ENCODE measurements around the gene MYZAP. TPM values are rescaled to one million over a fixed set of nuclear protein-coding genes. Genes with fewer than 3 reads are reported as not detected.

MYZAP gene
- total RNA-seq, 1 donor from 2014 or later = 0.58 TPM

GRCh38 chr15:57619746-57620145 is 28.0 kb downstream of the MYZAP start:
- DNase-seq (ENCODE audit: low spot score) = peak; percentile 76

GRCh38 chr15:57624730-57625129 is 33.0 kb downstream of the MYZAP start:
- no peak for DNase-seq (ENCODE audit: low spot score)
- ATAC-seq = no peak

More at GRCh38 chr15:57619746-57620145, 28.0 kb downstream of the MYZAP start:
- peak; percentile 92 for ATAC-seq

DNA sequence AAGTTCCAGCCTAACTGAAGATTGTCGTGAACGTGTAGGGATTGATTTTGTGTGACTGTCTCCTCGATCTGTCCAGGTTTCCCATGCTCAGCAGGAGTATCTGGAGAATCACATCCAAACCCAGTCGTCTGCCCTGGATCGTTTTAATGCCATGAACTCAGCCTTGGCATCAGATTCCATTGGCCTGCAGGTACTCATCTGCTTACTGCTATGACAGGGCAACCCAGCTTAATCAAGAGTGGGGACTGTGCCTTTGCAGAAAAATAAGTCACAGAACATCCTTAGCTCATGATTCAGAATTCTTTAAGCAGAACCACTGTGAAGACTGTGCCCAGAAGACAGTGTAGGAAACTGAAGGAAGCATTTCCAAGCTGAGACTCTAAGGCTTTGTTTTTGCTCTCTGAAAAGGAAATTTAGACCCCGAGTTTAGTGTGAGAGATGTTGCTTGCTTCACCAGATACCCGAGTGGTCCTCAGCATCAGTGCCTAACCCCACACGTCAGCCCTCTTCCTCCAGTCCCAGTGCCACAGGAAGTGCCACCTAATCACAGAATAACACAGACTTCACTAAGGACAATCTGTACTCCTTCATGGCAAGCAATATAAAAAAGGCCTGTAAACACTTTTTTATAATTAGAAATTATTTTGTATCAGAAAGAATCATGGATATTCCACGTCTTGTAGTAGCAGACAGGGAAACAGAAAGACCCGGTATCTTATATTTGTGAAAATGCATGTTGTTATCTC is 34.2 kb downstream of the MYZAP start:
- ATAC-seq (no peak), DNase-seq (ENCODE audit: low spot score) (no peak)

GRCh38 chr15:57626713-57627440 is 35.2 kb downstream of the MYZAP start:
- peak; percentile 51 for DNase-seq (ENCODE audit: low spot score)
- ATAC-seq = peak; percentile 57

DNA sequence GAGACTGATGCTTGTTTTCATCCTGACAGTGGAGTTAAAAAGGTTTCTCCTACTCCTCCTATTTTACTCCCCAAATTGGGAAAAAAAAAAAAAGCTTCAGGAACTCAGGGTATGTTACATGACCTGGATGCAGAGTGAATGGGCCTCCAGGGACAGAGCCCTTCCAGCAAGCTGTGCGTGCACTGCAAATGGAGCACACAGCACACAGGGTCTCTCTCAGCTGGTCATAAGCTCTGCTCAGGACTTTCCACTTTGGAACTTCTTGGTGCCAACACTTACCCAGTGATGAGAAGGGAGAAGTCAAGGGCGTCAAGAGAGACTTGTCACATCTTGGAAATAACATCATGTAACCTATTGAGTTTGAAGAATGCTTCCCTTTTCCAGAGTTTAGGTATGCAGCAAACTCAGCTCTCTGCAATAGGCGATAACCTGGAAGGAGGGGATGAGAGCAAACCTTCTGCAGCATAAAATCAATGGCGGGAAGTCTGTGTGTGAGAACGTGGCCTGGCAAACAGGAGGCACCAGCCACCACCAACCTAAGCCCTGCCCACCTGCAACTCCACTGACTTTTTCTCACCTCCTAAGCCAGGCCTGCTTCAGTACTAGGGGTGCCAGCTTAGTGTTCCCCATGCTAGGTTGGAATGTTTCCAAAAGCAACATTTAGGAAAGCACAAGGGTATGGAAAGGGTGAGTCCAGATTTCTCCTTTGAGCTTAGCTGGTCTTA is 39.8 kb downstream of the MYZAP start:
- ATAC-seq = no peak
- no peak for DNase-seq (ENCODE audit: low spot score)

GRCh38 chr15:57634290-57634689 is 42.6 kb downstream of the MYZAP start:
- DNase-seq (ENCODE audit: low spot score) (no peak), ATAC-seq (no peak)

GRCh38 chr15:57635300-57635909 is 43.7 kb downstream of the MYZAP start:
- peak; percentile 77 for ATAC-seq
- no peak for DNase-seq (ENCODE audit: low spot score)

DNA sequence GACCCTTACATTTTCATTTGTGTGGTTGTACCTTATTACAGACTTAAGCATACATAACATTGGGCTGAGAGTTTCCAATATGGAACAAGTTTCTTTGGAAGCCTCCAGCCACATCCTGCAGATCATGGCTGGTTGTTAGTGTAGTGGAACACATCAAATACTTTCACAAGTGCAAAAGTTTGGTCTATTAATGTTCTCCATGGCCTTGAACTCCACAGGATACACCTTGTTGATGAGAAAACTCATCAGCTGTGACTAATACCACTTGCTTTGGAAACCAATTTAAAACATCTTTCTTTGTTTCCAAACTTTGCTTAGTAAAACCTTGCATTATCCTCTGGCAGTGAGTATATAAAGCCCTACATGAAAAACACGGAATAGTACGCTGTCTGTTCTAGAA is 46.1 kb downstream of the MYZAP start:
- ATAC-seq (no peak), DNase-seq (ENCODE audit: low spot score) (no peak)

DNA sequence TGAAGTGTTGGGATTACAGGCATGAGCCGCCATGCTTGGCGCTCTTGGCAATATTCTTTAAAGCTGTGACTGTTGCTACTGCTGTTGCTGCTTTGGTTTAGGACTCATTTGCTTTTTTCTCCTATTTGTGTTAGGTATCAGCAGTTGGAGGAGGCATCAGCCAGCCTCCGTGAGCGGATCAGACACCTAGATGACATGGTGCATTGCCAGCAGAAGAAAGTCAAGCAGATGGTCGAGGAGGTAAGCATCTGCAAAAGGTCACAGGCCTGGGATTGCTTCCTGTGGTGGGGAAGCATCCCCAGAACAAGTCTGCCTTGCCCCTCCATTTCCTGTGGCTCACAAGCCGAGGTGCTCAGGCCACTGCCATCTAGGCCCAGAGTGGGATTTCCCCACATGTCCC is 47.6 kb downstream of the MYZAP start:
- DNase-seq (ENCODE audit: low spot score) (no peak), ATAC-seq (no peak)

- DNase-seq (ENCODE audit: low spot score) (no peak), ATAC-seq (peak; percentile 86)
Measured at GRCh38 chr15:57640930-57641682, 49.4 kb downstream of the MYZAP start.

- no peak for ATAC-seq
- no peak for DNase-seq (ENCODE audit: low spot score)
Measured at GRCh38 chr15:57643826-57644225, 52.1 kb downstream of the MYZAP start.

DNA sequence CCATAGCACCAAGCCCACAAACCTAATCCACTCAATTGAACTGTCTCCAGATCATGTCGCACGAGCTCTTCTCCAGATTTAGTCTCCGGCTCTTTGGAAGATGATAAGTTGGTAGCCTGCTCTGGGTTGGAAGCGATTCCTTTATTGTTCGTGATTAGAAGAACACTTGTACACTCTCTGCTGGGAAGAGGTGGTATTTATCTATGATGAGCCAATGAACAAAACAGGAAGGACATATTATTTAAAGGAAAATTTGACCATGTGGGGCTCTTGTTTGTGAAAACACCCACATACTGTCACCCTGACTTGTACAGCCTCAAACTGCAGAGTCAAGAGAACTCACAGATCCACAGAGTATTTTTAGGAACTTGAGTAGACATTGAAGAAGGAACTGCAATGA is 54.4 kb downstream of the MYZAP start:
- DNase-seq (ENCODE audit: low spot score) (no peak), ATAC-seq (no peak)

DNA sequence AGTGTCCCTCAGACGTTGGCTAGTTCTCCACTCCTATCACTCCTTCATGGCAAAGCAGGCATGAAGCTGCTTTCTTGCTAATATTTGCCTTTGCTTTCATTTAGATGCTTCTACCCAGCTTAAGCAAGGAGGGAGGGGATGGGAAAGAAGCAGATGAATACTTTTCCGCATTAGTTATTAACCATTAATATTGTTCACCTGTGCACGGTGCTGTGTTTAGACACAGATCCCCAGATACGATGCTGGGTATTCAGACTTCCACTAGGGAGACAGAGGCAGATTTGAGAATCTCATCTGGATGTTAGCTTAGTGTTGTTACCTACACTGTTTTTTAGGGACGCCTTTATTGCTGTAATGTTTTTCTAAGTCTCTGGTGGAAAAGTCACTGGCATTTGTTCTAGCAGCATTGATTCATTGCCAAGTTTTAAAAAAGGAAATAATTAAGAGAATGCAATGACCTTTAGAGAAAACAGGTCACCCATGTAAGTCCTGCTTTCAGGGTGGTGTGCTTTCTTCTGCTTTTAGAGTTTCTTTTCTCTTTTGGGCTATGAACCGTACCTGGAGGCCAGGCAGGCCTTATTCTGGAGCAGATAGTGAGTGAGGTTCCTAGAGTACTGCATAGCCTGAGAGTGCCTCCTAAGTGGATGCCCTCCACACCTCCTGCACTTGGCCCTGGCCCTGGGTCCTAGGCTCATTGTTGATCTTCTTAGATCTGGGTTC is 55.5 kb downstream of the MYZAP start:
- no peak for ATAC-seq
- no peak for DNase-seq (ENCODE audit: low spot score)

- DNase-seq (ENCODE audit: low spot score) = no peak
- ATAC-seq = no peak
Measured at GRCh38 chr15:57647791-57648130, 56.1 kb downstream of the MYZAP start.

DNA sequence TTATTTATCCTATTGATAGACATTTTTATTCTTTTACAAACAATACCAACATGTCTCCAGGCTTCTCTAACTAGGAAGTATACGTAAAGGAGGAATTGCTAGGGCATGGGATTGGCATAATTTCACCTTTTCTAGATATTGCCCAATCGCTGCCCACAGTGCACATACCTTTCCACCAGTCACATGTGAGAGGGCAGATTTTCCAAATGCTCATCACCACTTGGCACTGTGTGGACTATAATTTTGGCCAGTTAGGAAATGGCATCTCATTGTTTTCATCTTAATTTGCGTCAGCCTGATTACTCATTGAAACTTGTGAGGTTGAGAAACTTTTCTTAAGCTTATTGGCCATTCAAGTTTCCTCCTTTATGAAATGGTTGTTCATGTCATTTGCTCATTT is 57.4 kb downstream of the MYZAP start:
- DNase-seq (ENCODE audit: low spot score) (no peak), ATAC-seq (no peak)

DNA sequence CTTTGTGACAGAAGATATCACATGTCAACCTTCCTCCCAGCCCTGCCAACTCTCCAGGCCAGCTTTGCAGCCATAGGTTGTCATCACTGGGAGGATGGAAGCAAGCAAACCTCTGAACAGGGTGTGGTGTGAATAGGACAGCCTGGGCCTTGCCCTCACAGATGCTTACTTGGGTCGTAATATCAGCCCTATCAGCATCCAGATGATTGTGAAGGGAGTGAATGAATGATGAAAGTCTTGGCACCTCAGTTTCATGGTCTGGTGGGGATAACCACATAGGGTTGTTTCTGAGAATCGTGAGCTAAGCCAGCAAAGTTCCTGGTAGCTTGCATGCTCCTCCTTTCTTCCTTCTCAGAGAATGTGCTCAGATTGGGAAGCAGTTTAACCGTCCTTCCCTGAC is 59.7 kb downstream of the MYZAP start:
- no peak for DNase-seq (ENCODE audit: low spot score)
- ATAC-seq = no peak

GRCh38 chr15:57652481-57652880 is 60.8 kb downstream of the MYZAP start:
- ATAC-seq = no peak
- DNase-seq (ENCODE audit: low spot score) = no peak

DNA sequence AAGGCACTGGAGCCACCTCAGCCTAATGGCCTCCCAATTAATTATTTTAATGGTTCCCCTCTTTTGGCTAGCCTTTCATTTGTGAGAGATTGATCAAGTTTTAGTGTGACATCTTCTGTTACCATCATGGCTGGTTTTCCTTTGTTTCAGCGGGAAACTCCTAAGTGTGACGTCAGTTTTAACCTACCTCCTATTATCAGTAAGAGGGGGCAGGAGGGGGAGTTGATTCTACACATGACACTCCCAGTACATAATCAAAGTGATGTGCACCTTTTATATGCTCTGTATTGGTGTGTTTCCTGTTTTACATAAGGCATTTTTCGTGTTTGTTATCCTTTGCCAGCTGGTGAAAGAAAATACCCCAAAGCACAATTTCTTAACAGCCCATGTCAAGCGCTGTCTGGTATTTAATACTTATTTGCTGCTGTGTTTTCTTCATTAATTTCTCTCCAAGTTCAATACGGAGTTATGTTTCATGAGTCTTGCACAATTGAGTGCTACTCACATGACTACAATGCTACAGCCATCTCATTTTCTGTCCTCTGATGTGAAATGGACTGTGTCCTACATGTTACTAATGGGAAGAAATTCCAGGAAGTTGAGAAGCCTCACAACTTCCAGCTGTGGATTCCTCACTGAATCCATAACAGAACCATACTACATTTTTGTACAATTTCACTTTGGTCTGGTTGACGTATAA is 62.6 kb downstream of the MYZAP start:
- no peak for DNase-seq (ENCODE audit: low spot score)
- ATAC-seq = no peak

DNA sequence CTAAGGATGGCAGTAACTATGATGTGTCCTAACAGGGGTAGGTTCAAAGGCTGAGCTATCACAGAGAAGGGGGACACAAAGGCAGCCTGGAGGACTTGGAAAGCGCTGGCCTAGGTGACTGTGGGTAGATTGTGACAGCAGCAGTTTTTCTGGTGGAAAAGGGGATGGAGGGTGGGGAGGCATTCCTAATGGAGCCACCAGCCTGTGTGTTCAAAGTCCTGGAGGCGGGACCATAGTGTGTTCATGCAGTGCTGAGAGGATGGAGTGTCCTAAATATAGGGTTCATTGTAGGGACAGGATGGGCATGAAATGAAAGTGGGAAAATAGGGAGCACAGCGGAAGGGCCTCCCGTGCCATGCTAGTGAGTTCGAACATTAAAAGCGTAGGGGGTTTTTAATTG is 63.3 kb downstream of the MYZAP start:
- ATAC-seq (no peak), DNase-seq (ENCODE audit: low spot score) (no peak)

Data from left lobe of liver (tissue), 2 donors.